ENCODE results near the gene ADK.

The ADK gene

GRCh38 chr10:74431816-74432215 is 280.8 kb downstream of the ADK start:
- Histone ChIP-seq H3K9ac (ENCODE audit: low read length) (no peak overlapping the region), H3K4me2 (ENCODE audit: low read length) (no peak overlapping the region), H2AFZ (ENCODE audit: low read depth, low read length) (no peak overlapping the region), H3K79me2 (ENCODE audit: low read length) (no peaks in the 10 kb centered on the region), H3K27ac (ENCODE audit: low read length) (no peak overlapping the region), H3K27me3 (ENCODE audit: low read depth, low read length) (no peaks in the 10 kb centered on the region), H3K36me3 (replicated peaks; ENCODE audit: low read depth, low read length) (no peaks in the 10 kb centered on the region), H3K4me1 (ENCODE audit: low read length) (no peaks in the 10 kb centered on the region), H4K20me1 (ENCODE audit: insufficient read depth, low read length) (no peaks in the 10 kb centered on the region), H3K9me3 (ENCODE audit: insufficient read depth, low read length) (no peaks in the 10 kb centered on the region), H3K4me3 (ENCODE audit: low read length) (no peak overlapping the region)
- no peak for TF ChIP-seq CTCF (IDR thresholded peaks at IDR 0.05; ENCODE audit: low read depth, low read length)
- TF ChIP-seq EZH2phosphoT487 (IDR thresholded peaks at IDR 0.05; ENCODE audit: low read depth): no peak

- no peaks in the 10 kb centered on the region for H3K4me1 ChIP-seq (ENCODE audit: low read length)
- no peaks in the 10 kb centered on the region for H3K9me3 ChIP-seq (ENCODE audit: insufficient read depth, low read length)
- no peak overlapping the region for H3K4me2 ChIP-seq (ENCODE audit: low read length)
- no peak overlapping the region for H2AFZ ChIP-seq (ENCODE audit: low read depth, low read length)
- no peaks in the 10 kb centered on the region for H3K79me2 ChIP-seq (ENCODE audit: low read length)
- no peak overlapping the region for H3K4me3 ChIP-seq (ENCODE audit: low read length)
- no peak overlapping the region for H3K9ac ChIP-seq (ENCODE audit: low read length)
- H3K27ac ChIP-seq (ENCODE audit: low read length): no peak overlapping the region
- H3K27me3 ChIP-seq (ENCODE audit: low read depth, low read length): no peaks in the 10 kb centered on the region
- H3K36me3 ChIP-seq (replicated peaks; ENCODE audit: low read depth, low read length): no peaks in the 10 kb centered on the region
- no peaks in the 10 kb centered on the region for H4K20me1 ChIP-seq (ENCODE audit: insufficient read depth, low read length)
- no peak for TF ChIP-seq EZH2phosphoT487 (IDR thresholded peaks at IDR 0.05; ENCODE audit: low read depth)
- no peak for TF ChIP-seq CTCF (IDR thresholded peaks at IDR 0.05; ENCODE audit: low read depth, low read length)
Observed at GRCh38 chr10:74432841-74433594, 282.0 kb downstream of the ADK start.

- Histone ChIP-seq H3K79me2 (ENCODE audit: low read length) (no peaks in the 10 kb centered on the region), H3K27me3 (ENCODE audit: low read depth, low read length) (no peaks in the 10 kb centered on the region), H2AFZ (ENCODE audit: low read depth, low read length) (no peak overlapping the region), H3K4me1 (ENCODE audit: low read length) (no peaks in the 10 kb centered on the region), H3K27ac (ENCODE audit: low read length) (no peak overlapping the region), H3K4me3 (ENCODE audit: low read length) (no peak overlapping the region), H4K20me1 (ENCODE audit: insufficient read depth, low read length) (no peaks in the 10 kb centered on the region), H3K36me3 (replicated peaks; ENCODE audit: low read depth, low read length) (no peaks in the 10 kb centered on the region), H3K9me3 (ENCODE audit: insufficient read depth, low read length) (no peaks in the 10 kb centered on the region), H3K9ac (ENCODE audit: low read length) (no peak overlapping the region), H3K4me2 (ENCODE audit: low read length) (no peak overlapping the region)
- TF ChIP-seq EZH2phosphoT487 (IDR thresholded peaks at IDR 0.05; ENCODE audit: low read depth) (no peak), CTCF (IDR thresholded peaks at IDR 0.05; ENCODE audit: low read depth, low read length) (no peak)
Observed at GRCh38 chr10:74433595-74433956, 282.6 kb downstream of the ADK start.

- Histone ChIP-seq H3K4me3 (ENCODE audit: low read length) (no peak overlapping the region), H3K4me2 (ENCODE audit: low read length) (no peak overlapping the region), H3K79me2 (ENCODE audit: low read length) (no peaks in the 10 kb centered on the region), H3K36me3 (replicated peaks; ENCODE audit: low read depth, low read length) (no peaks in the 10 kb centered on the region), H3K4me1 (ENCODE audit: low read length) (no peaks in the 10 kb centered on the region), H3K27me3 (ENCODE audit: low read depth, low read length) (no peaks in the 10 kb centered on the region), H3K9ac (ENCODE audit: low read length) (no peak overlapping the region), H2AFZ (ENCODE audit: low read depth, low read length) (no peak overlapping the region), H3K9me3 (ENCODE audit: insufficient read depth, low read length) (no peaks in the 10 kb centered on the region), H4K20me1 (ENCODE audit: insufficient read depth, low read length) (no peaks in the 10 kb centered on the region), H3K27ac (ENCODE audit: low read length) (no peak overlapping the region)
- TF ChIP-seq CTCF (IDR thresholded peaks at IDR 0.05; ENCODE audit: low read depth, low read length) (no peak), EZH2phosphoT487 (IDR thresholded peaks at IDR 0.05; ENCODE audit: low read depth) (no peak)
Observed at GRCh38 chr10:74433993-74434392, 283.0 kb downstream of the ADK start.

Measured in OCI-LY3 (cell line).